Fibroblast of lung (primary cell): ENCODE data around the gene PTPRE.

ENCODE experiments used
- CTCF ChIP-seq, 2 donors: IDR thresholded peaks in 1 of 2; conservative IDR thresholded peaks in 1 of 2; 1 replicate in 1 of 2; 2 replicates in 1 of 2; pipeline ENCODE4 v1.5.1; 2011 to 2012; ENCODE audit warnings: low read length in 2 of 2, control low read depth in 1 of 2, inconsistent platforms in 1 of 2, low read depth in 1 of 2, mild to moderate bottlenecking in 1 of 2
- EZH2 ChIP-seq: IDR thresholded peaks from 2 replicates; pipeline ENCODE4 v1.5.1; 2012; ENCODE audit warnings: low read length, control low read depth, mild to moderate bottlenecking; ENCODE audit errors: missing control alignments

- TF ChIP-seq CTCF (conservative IDR thresholded peaks at IDR 0.05 in 1 of 2, IDR thresholded peaks at IDR 0.05 in 1 of 2; ENCODE audit: low read depth in 1 of 2, low read length in 2 of 2) (no peak), EZH2 (no peak)
These were observed 31.1 kb downstream of the PTPRE start for GRCh38 chr10:127937915-127938463.
